ENCODE data around the gene ACSL1. TPM values are rescaled to one million over a fixed set of nuclear protein-coding genes. Genes with fewer than 3 reads are reported as not detected.

The ACSL1 gene
- total and polyA plus RNA-seq, 9 of the 15 experiments (the other 6 are each of a cell fraction or from before 2014, with no cell fraction given): 6.7 to 24.1 (median 15.0) TPM

DNA sequence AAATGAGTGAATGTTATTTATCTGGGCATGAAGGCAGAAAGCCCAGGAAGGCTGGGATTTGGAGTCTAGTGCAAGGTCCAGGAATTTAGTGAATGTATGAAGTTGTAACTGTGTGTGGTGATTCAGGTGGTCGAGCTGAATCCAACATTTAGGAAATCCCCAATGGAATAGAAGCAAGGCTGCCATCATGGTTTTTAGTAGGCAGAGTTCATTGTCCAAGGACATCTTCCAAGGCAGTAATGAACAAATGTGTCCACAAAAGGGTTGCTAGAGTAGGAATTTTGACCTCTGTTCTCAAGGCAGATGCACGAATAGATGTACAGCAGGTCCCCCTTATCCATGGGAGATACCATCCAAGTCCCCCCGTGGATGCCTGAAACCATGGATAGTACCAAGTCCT lies 42.9 kb upstream of the ACSL1 start:
- H3K79me2 ChIP-seq (ENCODE audit: control insufficient read depth, insufficient read depth, low read length): no peaks in the 10 kb centered on the region
- H4K20me1 ChIP-seq (replicated peaks; ENCODE audit: control insufficient read depth, insufficient read depth, low read length): no peaks in the 10 kb centered on the region
- TF ChIP-seq, protein P1, sequence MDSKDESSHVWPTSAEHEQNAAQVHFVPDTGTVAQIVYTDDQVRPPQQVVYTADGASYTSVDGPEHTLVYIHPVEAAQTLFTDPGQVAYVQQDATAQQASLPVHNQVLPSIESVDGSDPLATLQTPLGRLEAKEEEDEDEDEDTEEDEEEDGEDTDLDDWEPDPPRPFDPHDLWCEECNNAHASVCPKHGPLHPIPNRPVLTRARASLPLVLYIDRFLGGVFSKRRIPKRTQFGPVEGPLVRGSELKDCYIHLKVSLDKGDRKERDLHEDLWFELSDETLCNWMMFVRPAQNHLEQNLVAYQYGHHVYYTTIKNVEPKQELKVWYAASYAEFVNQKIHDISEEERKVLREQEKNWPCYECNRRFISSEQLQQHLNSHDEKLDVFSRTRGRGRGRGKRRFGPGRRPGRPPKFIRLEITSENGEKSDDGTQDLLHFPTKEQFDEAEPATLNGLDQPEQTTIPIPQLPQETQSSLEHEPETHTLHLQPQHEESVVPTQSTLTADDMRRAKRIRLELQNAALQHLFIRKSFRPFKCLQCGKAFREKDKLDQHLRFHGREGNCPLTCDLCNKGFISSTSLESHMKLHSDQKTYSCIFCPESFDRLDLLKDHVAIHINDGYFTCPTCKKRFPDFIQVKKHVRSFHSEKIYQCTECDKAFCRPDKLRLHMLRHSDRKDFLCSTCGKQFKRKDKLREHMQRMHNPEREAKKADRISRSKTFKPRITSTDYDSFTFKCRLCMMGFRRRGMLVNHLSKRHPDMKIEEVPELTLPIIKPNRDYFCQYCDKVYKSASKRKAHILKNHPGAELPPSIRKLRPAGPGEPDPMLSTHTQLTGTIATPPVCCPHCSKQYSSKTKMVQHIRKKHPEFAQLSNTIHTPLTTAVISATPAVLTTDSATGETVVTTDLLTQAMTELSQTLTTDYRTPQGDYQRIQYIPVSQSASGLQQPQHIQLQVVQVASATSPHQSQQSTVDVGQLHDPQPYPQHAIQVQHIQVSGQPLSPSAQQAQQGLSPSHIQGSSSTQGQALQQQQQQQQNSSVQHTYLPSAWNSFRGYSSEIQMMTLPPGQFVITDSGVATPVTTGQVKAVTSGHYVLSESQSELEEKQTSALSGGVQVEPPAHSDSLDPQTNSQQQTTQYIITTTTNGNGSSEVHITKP (IDR thresholded peaks at IDR 0.05; ENCODE audit: partially characterized antibody): peak; percentile 7
- no peak for TF ChIP-seq PHTF2 (CRISPR knock-in tag; IDR thresholded peaks at IDR 0.05)
- TF ChIP-seq STAT5B (CRISPR knock-in tag; IDR thresholded peaks at IDR 0.05): no peak
- ChIA-PET CTCF (ENCODE audit: low intra/inter-chr PET ratio) (no interaction called here), POLR2A (interaction anchor here (1.0 to 1.1 kb wide), 3 partner anchors 9 to 42 kb away, joined by 3 to 5 read pairs (median 3); no protein-coding TSS in a partner anchor)
- H3K36me3 ChIP-seq (ENCODE audit: control insufficient read depth, insufficient read depth, low read length): no peaks in the 10 kb centered on the region
- DNase-seq (ENCODE audit: extremely low read depth in 1 of 4, low spot score in 3 of 4) (no peak), FAIRE-seq (no peak), ATAC-seq (no peak)
- no peaks in the 10 kb centered on the region for H3K9me1 ChIP-seq (ENCODE audit: control insufficient read depth, insufficient read depth, low read length)
- H3K9me3 ChIP-seq (replicated peaks; ENCODE audit: control insufficient read depth, insufficient read depth, low read depth, low read length): no peaks in the 10 kb centered on the region
- WGBS (ENCODE audit: insufficient coverage, low coverage, missing lambda C conversion rate): 8% methylated on average over 3 of the region's 3 CpGs
- peaks cover 0 to 5% of the 10 kb centered on the region in 2 experiments; a peak in 1 of 5 replicates for H3K27me3 ChIP-seq (ENCODE audit: control insufficient read depth in 2 of 2, insufficient read depth in 2 of 2, low read length in 2 of 2)
- no peaks in the 10 kb centered on the region; a peak in 1 of 5 replicates for H3K4me1 ChIP-seq (replicated peaks in 1 of 2; ENCODE audit: control insufficient read depth in 2 of 2, insufficient read depth in 2 of 2, low read length in 2 of 2)
- intact Hi-C loops (cut with micrococcal nuclease): no loop called here
- H3K4me3 ChIP-seq: no peak overlapping the region
- no peak overlapping the region for H3K4me2 ChIP-seq (ENCODE audit: insufficient read depth, low read length)
- in situ Hi-C loops (cut with MboI): no loop called here
- no peak overlapping the region for H3K27ac ChIP-seq (ENCODE audit: extremely low read depth, low read depth, low read length)
- H2AFZ ChIP-seq (ENCODE audit: low read depth, low read length): no peak overlapping the region
- BruUV-seq (replicated peaks): no TSS peak
- H3K9ac ChIP-seq (ENCODE audit: insufficient read depth in 1 of 2, low read depth in 2 of 2, low read length in 2 of 2): no peak overlapping the region

All from K562 (cell line).